Parathyroid adenoma (tissue), 2 donors: ENCODE measurements around the gene LNP1.

ENCODE experiments used
- H2AFZ ChIP-seq: fragments of 300-600 bp; sonication (generic); one replicate; pipeline ENCODE4 v1.7.0; 2017; ENCODE audit warnings: antibody characterized with exemption, mild to moderate bottlenecking
- H3K27ac ChIP-seq: fragments of 300-600 bp; sonication (generic); one replicate; pipeline ENCODE4 v1.7.0; 2017
- H3K27me3 ChIP-seq: fragments of 300-600 bp; sonication (generic); one replicate; pipeline ENCODE4 v1.7.0; 2017; ENCODE audit warnings: low read length; ENCODE audit not compliant: control insufficient read depth, insufficient read depth
- H3K36me3 ChIP-seq: fragments of 300-600 bp; sonication (generic); one replicate; pipeline ENCODE4 v1.7.0; 2017; ENCODE audit warnings: low read length; ENCODE audit not compliant: control insufficient read depth, insufficient read depth
- H3K4me1 ChIP-seq: fragments of 300-600 bp; sonication (generic); one replicate; pipeline ENCODE4 v1.7.0; 2017; ENCODE audit warnings: control low read depth
- H3K4me2 ChIP-seq: fragments of 300-600 bp; sonication (generic); one replicate; pipeline ENCODE4 v1.7.0; 2017; ENCODE audit warnings: low read length
- H3K4me3 ChIP-seq: fragments of 300-600 bp; sonication (generic); one replicate; pipeline ENCODE4 v1.7.0; 2017; ENCODE audit warnings: low read depth, low read length
- H3K79me2 ChIP-seq: fragments of 300-600 bp; sonication (generic); one replicate; pipeline ENCODE4 v1.7.0; 2017; ENCODE audit warnings: control low read depth
- H3K9ac ChIP-seq: fragments of 300-600 bp; sonication (generic); one replicate; pipeline ENCODE4 v1.7.0; 2017; ENCODE audit warnings: mild to moderate bottlenecking
- H3K9me3 ChIP-seq: fragments of 300-600 bp; sonication (generic); one replicate; pipeline ENCODE4 v1.7.0; 2017; ENCODE audit warnings: low read length; ENCODE audit not compliant: control insufficient read depth
- CTCF ChIP-seq: fragments of 300-600 bp; sonication (generic); IDR thresholded peaks from one replicate; pipeline ENCODE4 v1.7.0; 2017; ENCODE audit warnings: antibody characterized with exemption, mild to moderate bottlenecking
- donor health status: primary hyperparathyroidism.

The LNP1 gene

GRCh38 chr3:100457811-100458210 is 56.5 kb downstream of the LNP1 start:
- H3K4me3 ChIP-seq, result no peak overlapping the region
- H2AFZ ChIP-seq, result no peak overlapping the region
- H3K79me2 ChIP-seq, result no peaks in the 10 kb centered on the region
- H3K9ac ChIP-seq, result no peak overlapping the region
- no peak overlapping the region for H3K27ac ChIP-seq
- TF ChIP-seq CTCF, result no peak
- no peaks in the 10 kb centered on the region for H3K9me3 ChIP-seq
- no peak overlapping the region for H3K4me2 ChIP-seq
- H3K36me3 ChIP-seq, result no peaks in the 10 kb centered on the region
- no peaks in the 10 kb centered on the region for H3K4me1 ChIP-seq
- no peaks in the 10 kb centered on the region for H3K27me3 ChIP-seq

GRCh38 chr3:100458814-100459213 is 57.5 kb downstream of the LNP1 start:
- no peaks in the 10 kb centered on the region for H3K27me3 ChIP-seq
- no peaks in the 10 kb centered on the region for H3K4me1 ChIP-seq
- no peaks in the 10 kb centered on the region for H3K79me2 ChIP-seq
- H2AFZ ChIP-seq, result no peak overlapping the region
- no peak overlapping the region for H3K4me2 ChIP-seq
- no peak for TF ChIP-seq CTCF
- H3K9me3 ChIP-seq, result no peaks in the 10 kb centered on the region
- H3K27ac ChIP-seq, result no peak overlapping the region
- H3K36me3 ChIP-seq, result no peaks in the 10 kb centered on the region
- no peak overlapping the region for H3K4me3 ChIP-seq
- no peak overlapping the region for H3K9ac ChIP-seq

- no peak overlapping the region for H3K4me3 ChIP-seq
- TF ChIP-seq CTCF, result peak; percentile 62
Observed at GRCh38 chr3:100463002-100463401, 61.7 kb downstream of the LNP1 start.

GRCh38 chr3:100463646-100464155 is 62.4 kb downstream of the LNP1 start:
- no peaks in the 10 kb centered on the region for H3K36me3 ChIP-seq
- TF ChIP-seq CTCF, result no peak
- no peak overlapping the region for H3K9ac ChIP-seq
- H3K27ac ChIP-seq, result no peak overlapping the region
- H3K27me3 ChIP-seq, result no peaks in the 10 kb centered on the region
- H3K9me3 ChIP-seq, result no peaks in the 10 kb centered on the region
- no peak overlapping the region for H3K4me3 ChIP-seq
- no peaks in the 10 kb centered on the region for H3K79me2 ChIP-seq
- H3K4me1 ChIP-seq, result no peaks in the 10 kb centered on the region
- H3K4me2 ChIP-seq, result no peak overlapping the region
- H2AFZ ChIP-seq, result no peak overlapping the region

More at GRCh38 chr3:100463002-100463401, 61.7 kb downstream of the LNP1 start:
- H3K27me3 ChIP-seq, result no peaks in the 10 kb centered on the region
- H3K36me3 ChIP-seq, result no peaks in the 10 kb centered on the region
- no peak overlapping the region for H2AFZ ChIP-seq
- no peak overlapping the region for H3K9ac ChIP-seq
- no peaks in the 10 kb centered on the region for H3K79me2 ChIP-seq
- H3K27ac ChIP-seq, result no peak overlapping the region
- no peak overlapping the region for H3K4me2 ChIP-seq
- no peaks in the 10 kb centered on the region for H3K4me1 ChIP-seq
- no peaks in the 10 kb centered on the region for H3K9me3 ChIP-seq
